Liver (tissue), 3 donors: ENCODE results near the gene CWC27.

Experiments used
- ATF3 ChIP-seq: IDR thresholded peaks from 2 replicates; pipeline ENCODE4 v1.6.1; 2016; ENCODE audit warnings: antibody characterized with exemption
- CTCF ChIP-seq: fragments of 150-350 bp; IDR thresholded peaks from 2 replicates; pipeline ENCODE4 v1.5.1; 2017; ENCODE audit warnings: improper control_type of control experiment, low read depth, low read length; ENCODE audit not compliant: missing input control
- EGR1 ChIP-seq, 2 donors: IDR thresholded peaks; 2 replicates each; pipeline ENCODE4 v1.6.1; 2016 to 2018; ENCODE audit warnings: antibody characterized with exemption in 2 of 2, low read depth in 2 of 2
- FOXA1 ChIP-seq: IDR thresholded peaks from 2 replicates; pipeline ENCODE4 v1.6.1; 2016; ENCODE audit warnings: antibody characterized with exemption
- FOXA2 ChIP-seq: IDR thresholded peaks from 2 replicates; pipeline ENCODE4 v1.6.1; 2016; ENCODE audit warnings: antibody characterized with exemption
- GABPA ChIP-seq, 2 donors: IDR thresholded peaks in 1 of 2; conservative IDR thresholded peaks in 1 of 2; 2 replicates each; pipeline ENCODE4 v1.6.1; 2016; ENCODE audit warnings: antibody characterized with exemption in 2 of 2, mild to moderate bottlenecking in 1 of 2, moderate library complexity in 1 of 2
- JUND ChIP-seq, 2 donors: IDR thresholded peaks; 2 replicates each; pipeline ENCODE4 v1.6.1; 2016; ENCODE audit warnings: antibody characterized with exemption in 2 of 2
- MAX ChIP-seq: IDR thresholded peaks from 2 replicates; pipeline ENCODE4 v1.6.1; 2016; ENCODE audit warnings: antibody characterized with exemption
- NR2F2 ChIP-seq: IDR thresholded peaks from 2 replicates; pipeline ENCODE4 v1.6.1; 2016; ENCODE audit warnings: antibody characterized with exemption
- REST ChIP-seq: IDR thresholded peaks from 2 replicates; pipeline ENCODE4 v1.6.1; 2016; ENCODE audit warnings: antibody characterized with exemption, mild to moderate bottlenecking
- RXRA ChIP-seq, 2 donors: IDR thresholded peaks; 2 replicates each; pipeline ENCODE4 v1.6.1; 2017 to 2018; ENCODE audit warnings: antibody characterized with exemption in 2 of 2, mild to moderate bottlenecking in 1 of 2
- SP1 ChIP-seq: IDR thresholded peaks from 2 replicates; pipeline ENCODE4 v1.6.1; 2018; ENCODE audit warnings: antibody characterized with exemption, mild to moderate bottlenecking
- TAF1 ChIP-seq: conservative IDR thresholded peaks from 2 replicates; pipeline ENCODE4 v1.6.1; 2016; ENCODE audit warnings: antibody characterized with exemption, mild to moderate bottlenecking
- donor health status: healthy.
- donor health status: healthy.

GRCh38 chr5:64775291-64775690 lies 6.6 kb downstream of the CWC27 start:
- TF ChIP-seq FOXA2 (no peak), CTCF (no peak), REST (no peak), EGR1 (IDR thresholded peaks at IDR 0.05; ENCODE audit: low read depth in 2 of 2) (no peak), SP1 (no peak), ATF3 (no peak), RXRA (IDR thresholded peaks at IDR 0.05) (no peak), FOXA1 (no peak), MAX (no peak), NR2F2 (no peak), TAF1 (no peak), JUND (IDR thresholded peaks at IDR 0.05) (no peak), GABPA (IDR thresholded peaks at IDR 0.05 in 1 of 2, conservative IDR thresholded peaks at IDR 0.05 in 1 of 2) (no peak)
